ENCODE results near the gene JAG2.

- TF ChIP-seq CTCF (IDR thresholded peaks at IDR 0.05) (no peak), POLR2A (IDR thresholded peaks at IDR 0.05) (no peak)
These were observed 15.8 kb downstream of the JAG2 start for GRCh38 chr14:105152794-105153241.

Data from heart left ventricle (tissue), 13 donors.